ENCODE data around the gene NDUFB6. TPM values are rescaled to one million over a fixed set of nuclear protein-coding genes. Genes with fewer than 3 reads are reported as not detected.
A peak's percentile ranks its signal among the peaks of the same experiment; 100 is the strongest.

NDUFB6 gene
- total RNA-seq, 4 donors from 2014 or later, result 47.3 to 71.1 (median 55.9) TPM

- peaks cover 0 to 18% of the 10 kb centered on the region in 2 donors for H3K36me3 ChIP-seq
- H3K27me3 ChIP-seq, result no peaks in the 10 kb centered on the region
- WGBS, 2 donors (ENCODE audit: low coverage in 1 of 2), result 56% methylated on average over 3 of the region's 3 CpGs
- no peak overlapping the region for H3K4me3 ChIP-seq
- H3K9me3 ChIP-seq, result no peaks in the 10 kb centered on the region
- H3K27ac ChIP-seq, result no peak overlapping the region
- TF ChIP-seq POLR2A (IDR thresholded peaks at IDR 0.05) (no peak), EP300 (IDR thresholded peaks at IDR 0.05) (no peak)
- H3K4me1 ChIP-seq, result peaks cover 0 to under 1% (median under 1%) of the 10 kb centered on the region in 3 donors
- ATAC-seq, result no peak
These were observed 14.5 kb downstream of the NDUFB6 start for GRCh38 chr9:32558408-32558934.

GRCh38 chr9:32554591-32554990 lies 18.4 kb downstream of the NDUFB6 start:
- no peak overlapping the region for H3K27ac ChIP-seq
- TF ChIP-seq POLR2AphosphoS5 (IDR thresholded peaks at IDR 0.05) (no peak), CTCF (IDR thresholded peaks at IDR 0.05) (no peak), POLR2A (IDR thresholded peaks at IDR 0.05) (no peak), EP300 (IDR thresholded peaks at IDR 0.05) (no peak)
- no peaks in the 10 kb centered on the region for H3K27me3 ChIP-seq
- peaks cover 0 to 18% of the 10 kb centered on the region in 2 donors for H3K36me3 ChIP-seq
- no peaks in the 10 kb centered on the region for H3K9me3 ChIP-seq
- H3K4me3 ChIP-seq, result no peak overlapping the region
- H3K4me1 ChIP-seq, result peaks cover 0 to 19% (median 13%) of the 10 kb centered on the region in 3 donors
- no peak for ATAC-seq

GRCh38 chr9:32554107-32554506 lies 18.9 kb downstream of the NDUFB6 start:
- Histone ChIP-seq H3K27ac (no peak overlapping the region), H3K27me3 (no peaks in the 10 kb centered on the region), H3K36me3 (peaks cover 0 to 18% of the 10 kb centered on the region in 2 donors), H3K4me3 (no peak overlapping the region), H3K9me3 (no peaks in the 10 kb centered on the region), H3K4me1 (peaks cover 0 to 24% (median 16%) of the 10 kb centered on the region in 3 donors)
- no peak for ATAC-seq
- TF ChIP-seq EP300 (IDR thresholded peaks at IDR 0.05), result no peak
- no peak for TF ChIP-seq POLR2A (IDR thresholded peaks at IDR 0.05)
- TF ChIP-seq POLR2AphosphoS5 (IDR thresholded peaks at IDR 0.05), result no peak
- TF ChIP-seq CTCF (IDR thresholded peaks at IDR 0.05), result no peak
- 76 to 77% methylated on average over 2 of the region's 2 CpGs for WGBS, 2 donors (ENCODE audit: low coverage in 1 of 2)

- WGBS, 2 donors (ENCODE audit: low coverage in 1 of 2), result 0% methylated on average over 7 to 31 of the region's 46 CpGs
- ATAC-seq, result peak; percentile 93
These were observed 20.6 kb downstream of the NDUFB6 start, which contains the start of the genes SMIM27 and TOPORS for GRCh38 chr9:32552172-32552872. TSS of gene SMIM27 (plus strand) at chr9:32552327. CDS start at chr9:32552435, 108 bp downstream. TSS of gene TOPORS (minus strand) at chr9:32552586. CDS start at chr9:32552436, 150 bp downstream.

More at GRCh38 chr9:32552172-32552872, 20.6 kb downstream of the NDUFB6 start, which contains the start of the genes SMIM27 and TOPORS:
- H3K27me3 ChIP-seq, result no peaks in the 10 kb centered on the region
- H3K9me3 ChIP-seq, result no peaks in the 10 kb centered on the region
- H3K4me3 ChIP-seq, result peak within 1 kb of the TSS; percentile 87 to 89
- peaks cover 0 to 6% of the 10 kb centered on the region in 2 donors for H3K36me3 ChIP-seq
- H3K4me1 ChIP-seq, result peaks cover 0 to 36% (median 22%) of the 10 kb centered on the region in 3 donors
- TF ChIP-seq POLR2AphosphoS5 (IDR thresholded peaks at IDR 0.05) (peak; percentile 73), POLR2A (IDR thresholded peaks at IDR 0.05) (peak; percentile 45 to 46), CTCF (IDR thresholded peaks at IDR 0.05) (peak in 2 of 4 experiments; percentile 9 to 15), EP300 (IDR thresholded peaks at IDR 0.05) (no peak)
- H3K27ac ChIP-seq, result peak within 1 kb of the TSS; percentile 91 to 97 (median 94)

All from gastroesophageal sphincter (tissue), 4 donors.